Measurements from ENCODE around the gene MNT.

DNA sequence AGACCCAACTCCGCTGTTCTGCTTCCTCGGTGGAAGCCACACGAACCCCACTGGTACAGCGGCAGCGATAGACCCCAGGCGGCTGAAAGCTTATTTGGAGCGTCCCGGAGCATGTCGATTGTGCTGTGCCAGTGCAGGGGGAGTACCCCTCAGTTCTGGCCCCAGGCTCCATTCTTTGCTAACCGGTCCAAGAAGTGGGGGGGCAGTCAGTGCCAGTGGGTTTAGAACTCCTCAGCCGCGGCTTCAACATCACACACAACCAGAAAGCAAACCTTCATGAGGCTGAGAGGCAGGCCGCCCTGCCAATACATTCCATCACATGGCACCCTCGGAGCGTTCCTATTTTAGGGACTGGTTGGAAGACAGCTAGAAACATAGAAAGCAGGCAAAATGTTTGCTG lies 1.7 kb upstream of the MNT start:
- TF ChIP-seq GATA2 (IDR thresholded peaks at IDR 0.05; ENCODE audit: low read depth, low read length) (no peak), GATA3 (IDR thresholded peaks at IDR 0.05; ENCODE audit: low read depth, low read length) (no peak)

Data from SH-SY5Y (cell line).